Type B pancreatic cell (in vitro differentiated cells): ENCODE data around the gene DR1. TPM values are rescaled to one million over a fixed set of nuclear protein-coding genes. Genes with fewer than 3 reads are reported as not detected.

ENCODE experiments used
- DNase-seq: peaks from one replicate; pipeline ENCODE4 v3.0.0; 2021; ENCODE audit warnings: mixed read lengths; ENCODE audit not compliant: unreplicated experiment; ENCODE audit errors: extremely low spot score
- H3K27ac Mint-ChIP-seq: 2 replicates; pipeline ENCODE4 v1.8.0; 2021; ENCODE audit warnings: mild to moderate bottlenecking, mixed read lengths
- H3K27me3 Mint-ChIP-seq: 2 replicates; pipeline ENCODE4 v1.8.0; 2021; ENCODE audit warnings: mixed read lengths
- H3K36me3 Mint-ChIP-seq: 2 replicates; pipeline ENCODE4 v1.8.0; 2021; ENCODE audit warnings: mixed read lengths
- H3K4me1 Mint-ChIP-seq: one replicate; pipeline ENCODE4 v1.8.0; 2021; ENCODE audit warnings: mixed read lengths; ENCODE audit not compliant: unreplicated experiment
- H3K4me3 Mint-ChIP-seq: 2 replicates; pipeline ENCODE4 v1.8.0; 2021; ENCODE audit warnings: mild to moderate bottlenecking, mixed read lengths
- H3K9me3 Mint-ChIP-seq: 2 replicates; pipeline ENCODE4 v1.8.0; 2021; ENCODE audit warnings: mixed read lengths
- total RNA-seq: library from RNA; stranded (reverse); gene quantifications from 2 replicates; pipeline ENCODE4 v1.2.1, GENCODE V29; 2021; ENCODE audit warnings: low replicate concordance
- TF ChIP-seq, protein P1 (sequence below): fragments of 200-600 bp; sonication (generic); conservative IDR thresholded peaks from 2 replicates; pipeline ENCODE4 v1.5.0; 2021; ENCODE audit warnings: antibody characterized with exemption, mild to moderate bottlenecking

Gene DR1
- total RNA-seq, 1 donor from 2014 or later: 49.0 TPM

GRCh38 chr1:93323185-93323820 is 22.4 kb upstream of the DR1 start:
- Mint-ChIP-seq H3K4me1 (peaks cover 3% of the 10 kb centered on the region), H3K9me3 (no peaks in the 10 kb centered on the region), H3K27me3 (no peaks in the 10 kb centered on the region), H3K4me3 (peak overlapping the region; percentile 63), H3K36me3 (peaks cover 12% of the 10 kb centered on the region), H3K27ac (peak overlapping the region; percentile 79)
- TF ChIP-seq, protein P1, sequence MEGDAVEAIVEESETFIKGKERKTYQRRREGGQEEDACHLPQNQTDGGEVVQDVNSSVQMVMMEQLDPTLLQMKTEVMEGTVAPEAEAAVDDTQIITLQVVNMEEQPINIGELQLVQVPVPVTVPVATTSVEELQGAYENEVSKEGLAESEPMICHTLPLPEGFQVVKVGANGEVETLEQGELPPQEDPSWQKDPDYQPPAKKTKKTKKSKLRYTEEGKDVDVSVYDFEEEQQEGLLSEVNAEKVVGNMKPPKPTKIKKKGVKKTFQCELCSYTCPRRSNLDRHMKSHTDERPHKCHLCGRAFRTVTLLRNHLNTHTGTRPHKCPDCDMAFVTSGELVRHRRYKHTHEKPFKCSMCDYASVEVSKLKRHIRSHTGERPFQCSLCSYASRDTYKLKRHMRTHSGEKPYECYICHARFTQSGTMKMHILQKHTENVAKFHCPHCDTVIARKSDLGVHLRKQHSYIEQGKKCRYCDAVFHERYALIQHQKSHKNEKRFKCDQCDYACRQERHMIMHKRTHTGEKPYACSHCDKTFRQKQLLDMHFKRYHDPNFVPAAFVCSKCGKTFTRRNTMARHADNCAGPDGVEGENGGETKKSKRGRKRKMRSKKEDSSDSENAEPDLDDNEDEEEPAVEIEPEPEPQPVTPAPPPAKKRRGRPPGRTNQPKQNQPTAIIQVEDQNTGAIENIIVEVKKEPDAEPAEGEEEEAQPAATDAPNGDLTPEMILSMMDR: no peak
- DNase-seq: no peak

DNA sequence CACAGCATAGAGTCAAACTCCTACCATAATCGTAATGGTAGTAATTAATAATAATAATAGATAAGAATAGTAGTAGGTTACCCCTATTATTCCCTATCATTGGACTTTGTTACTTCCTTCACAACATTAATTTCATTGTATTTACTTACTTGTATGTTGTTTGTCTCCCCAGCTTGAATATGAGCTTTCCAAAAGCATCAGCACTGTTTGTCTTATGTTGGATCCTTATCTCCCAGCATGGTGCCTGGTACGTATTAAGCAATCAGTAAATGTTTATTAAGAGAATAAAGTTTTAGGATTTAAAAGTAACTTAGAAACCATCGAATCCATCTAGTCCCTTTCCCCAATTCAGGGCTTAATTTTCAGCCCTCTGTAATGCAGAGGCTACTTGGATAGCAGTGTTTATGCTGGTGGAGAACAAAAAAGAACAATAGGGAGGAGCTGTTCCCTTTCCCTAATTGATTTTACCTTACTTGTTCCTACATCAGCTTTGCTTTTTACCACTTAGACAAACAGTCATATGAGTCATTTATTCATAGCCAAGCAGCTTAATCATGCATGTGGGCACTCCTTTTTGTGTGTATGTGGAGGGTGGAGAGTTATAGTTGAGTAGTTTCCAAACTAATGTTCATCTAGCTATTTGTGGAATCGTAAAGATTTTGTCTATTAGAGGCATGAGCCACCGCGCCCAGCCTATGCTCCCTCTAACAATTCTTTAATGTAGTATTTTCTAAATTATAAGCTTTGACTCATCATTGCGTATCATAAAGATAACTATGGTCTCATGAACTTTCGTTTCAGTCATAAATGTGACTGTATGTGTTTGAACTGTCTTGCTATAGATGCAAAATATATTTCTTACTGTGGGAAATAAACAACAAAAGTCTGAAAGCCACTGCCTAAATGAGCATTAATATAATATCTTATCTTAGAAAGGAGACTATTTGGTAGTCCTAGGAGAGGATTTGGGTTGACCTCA is 20.9 kb upstream of the DR1 start:
- H3K9me3 Mint-ChIP-seq: no peaks in the 10 kb centered on the region
- H3K36me3 Mint-ChIP-seq: peaks cover 9% of the 10 kb centered on the region
- peaks cover 6% of the 10 kb centered on the region for H3K4me1 Mint-ChIP-seq
- peak overlapping the region; percentile 51 for H3K4me3 Mint-ChIP-seq
- no peaks in the 10 kb centered on the region for H3K27me3 Mint-ChIP-seq
- no peak for DNase-seq
- peak overlapping the region; percentile 67 for H3K27ac Mint-ChIP-seq
- TF ChIP-seq, protein P1: no peak

GRCh38 chr1:93328809-93329760 is 16.6 kb upstream of the DR1 start:
- TF ChIP-seq, protein P1: no peak
- H3K27ac Mint-ChIP-seq: no peak overlapping the region
- H3K36me3 Mint-ChIP-seq: peaks cover 4% of the 10 kb centered on the region
- H3K9me3 Mint-ChIP-seq: no peaks in the 10 kb centered on the region
- H3K27me3 Mint-ChIP-seq: no peaks in the 10 kb centered on the region
- no peak overlapping the region for H3K4me3 Mint-ChIP-seq
- no peak for DNase-seq
- H3K4me1 Mint-ChIP-seq: peaks cover 6% of the 10 kb centered on the region

DNA sequence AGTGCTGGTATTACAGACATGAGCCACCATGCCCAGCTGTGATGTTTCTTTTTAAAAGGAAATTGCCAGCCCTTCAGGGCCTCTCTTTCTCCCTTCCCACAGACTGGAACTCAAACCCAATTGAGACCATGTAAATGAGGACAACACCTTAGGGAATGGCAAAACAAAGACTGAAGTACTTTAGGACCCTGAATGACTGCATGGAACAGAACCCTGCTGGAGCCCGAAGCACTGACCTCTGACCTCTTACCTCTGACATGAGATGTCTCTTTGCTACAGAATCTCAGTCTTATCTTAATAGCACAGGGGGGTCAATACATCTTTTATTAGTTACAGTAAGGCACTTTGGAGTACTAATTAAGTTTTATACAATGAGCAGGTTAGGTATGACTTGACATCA is 15.5 kb upstream of the DR1 start:
- Mint-ChIP-seq H3K27me3 (no peaks in the 10 kb centered on the region), H3K4me3 (no peak overlapping the region), H3K27ac (no peak overlapping the region), H3K36me3 (no peaks in the 10 kb centered on the region), H3K9me3 (no peaks in the 10 kb centered on the region), H3K4me1 (peaks cover 3% of the 10 kb centered on the region)
- no peak for DNase-seq
- TF ChIP-seq, protein P1: no peak

DNA sequence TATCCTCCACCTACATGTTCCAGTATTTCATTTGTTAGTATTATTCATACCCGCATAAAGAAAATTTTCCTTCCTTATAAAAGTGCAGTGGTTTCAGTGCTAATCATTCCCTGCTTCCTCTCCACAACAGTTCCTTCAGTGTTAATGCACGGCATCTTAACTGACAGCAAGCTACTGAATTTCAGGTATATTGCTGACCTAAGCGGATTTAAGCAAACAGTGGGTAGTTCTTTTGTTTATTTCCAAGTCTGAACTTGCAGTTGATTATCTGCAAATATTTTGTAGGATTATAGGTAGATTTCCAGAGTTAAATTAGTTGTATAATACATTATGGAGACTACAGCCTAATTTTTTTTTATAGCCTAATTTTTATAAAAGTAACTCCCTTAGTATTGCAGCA is 15.1 kb upstream of the DR1 start:
- H3K36me3 Mint-ChIP-seq: no peaks in the 10 kb centered on the region
- H3K9me3 Mint-ChIP-seq: no peaks in the 10 kb centered on the region
- H3K27me3 Mint-ChIP-seq: no peaks in the 10 kb centered on the region
- H3K27ac Mint-ChIP-seq: no peak overlapping the region
- H3K4me1 Mint-ChIP-seq: peaks cover 3% of the 10 kb centered on the region
- TF ChIP-seq, protein P1: no peak
- H3K4me3 Mint-ChIP-seq: no peak overlapping the region
- DNase-seq: no peak
